ENCODE results near the gene CPZ.

GRCh38 chr4:8549352-8549931 is 43.1 kb upstream of the CPZ start:
- TF ChIP-seq POLR2A (IDR thresholded peaks at IDR 0.05; ENCODE audit: low read depth, low read length) (no peak), SPI1 (IDR thresholded peaks at IDR 0.05; ENCODE audit: low read depth, low read length) (no peak), POLR2AphosphoS5 (IDR thresholded peaks at IDR 0.05; ENCODE audit: low read depth, low read length) (no peak)
